Hepatic stellate cell (primary cell): Measurements from ENCODE around the gene MED9.

Experiments
- DNase-seq: peaks from one replicate; pipeline ENCODE4 v3.0.0; 2011; ENCODE audit warnings: low spot score

MED9 gene

GRCh38 chr17:17516941-17517720 is 40.3 kb downstream of the MED9 start:
- no peak for DNase-seq

- DNase-seq, result no peak
Measured at GRCh38 chr17:17518014-17518413, 41.2 kb downstream of the MED9 start.

DNA sequence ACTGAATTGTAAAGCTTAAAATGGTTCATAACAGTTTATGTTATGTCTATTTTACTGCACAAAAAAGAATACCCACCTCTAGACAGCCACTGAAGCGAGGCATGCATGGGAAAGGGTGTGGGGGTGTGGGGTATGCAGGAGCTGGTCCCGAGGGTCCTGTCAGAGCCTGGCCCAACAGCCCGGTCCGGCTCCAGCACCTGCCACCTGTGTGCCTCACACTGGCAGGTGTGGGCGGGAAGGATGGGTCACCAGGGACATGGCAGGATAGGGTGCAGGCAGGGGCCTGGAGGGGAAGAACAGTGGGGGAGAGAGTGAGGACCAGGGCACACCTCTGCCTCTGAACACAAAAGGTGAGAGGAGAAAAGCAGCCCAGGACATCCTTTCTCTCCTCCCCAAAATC is 42.2 kb downstream of the MED9 start:
- DNase-seq, result no peak

GRCh38 chr17:17519886-17520285 is 43.1 kb downstream of the MED9 start:
- DNase-seq, result no peak

- no peak for DNase-seq
Measured at GRCh38 chr17:17520599-17521232, 43.9 kb downstream of the MED9 start.

GRCh38 chr17:17523001-17523730 is 46.4 kb downstream of the MED9 start:
- no peak for DNase-seq

GRCh38 chr17:17523731-17524490 is 47.1 kb downstream of the MED9 start:
- no peak for DNase-seq

GRCh38 chr17:17525311-17525710 is 48.5 kb downstream of the MED9 start:
- no peak for DNase-seq

GRCh38 chr17:17525956-17526355 is 49.2 kb downstream of the MED9 start:
- DNase-seq, result no peak

- no peak for DNase-seq
Measured at GRCh38 chr17:17526369-17526768, 49.6 kb downstream of the MED9 start.

- DNase-seq, result no peak
Measured at GRCh38 chr17:17527534-17527933, 50.7 kb downstream of the MED9 start.

- DNase-seq, result no peak
Measured at GRCh38 chr17:17527956-17528500, 51.2 kb downstream of the MED9 start.

DNA sequence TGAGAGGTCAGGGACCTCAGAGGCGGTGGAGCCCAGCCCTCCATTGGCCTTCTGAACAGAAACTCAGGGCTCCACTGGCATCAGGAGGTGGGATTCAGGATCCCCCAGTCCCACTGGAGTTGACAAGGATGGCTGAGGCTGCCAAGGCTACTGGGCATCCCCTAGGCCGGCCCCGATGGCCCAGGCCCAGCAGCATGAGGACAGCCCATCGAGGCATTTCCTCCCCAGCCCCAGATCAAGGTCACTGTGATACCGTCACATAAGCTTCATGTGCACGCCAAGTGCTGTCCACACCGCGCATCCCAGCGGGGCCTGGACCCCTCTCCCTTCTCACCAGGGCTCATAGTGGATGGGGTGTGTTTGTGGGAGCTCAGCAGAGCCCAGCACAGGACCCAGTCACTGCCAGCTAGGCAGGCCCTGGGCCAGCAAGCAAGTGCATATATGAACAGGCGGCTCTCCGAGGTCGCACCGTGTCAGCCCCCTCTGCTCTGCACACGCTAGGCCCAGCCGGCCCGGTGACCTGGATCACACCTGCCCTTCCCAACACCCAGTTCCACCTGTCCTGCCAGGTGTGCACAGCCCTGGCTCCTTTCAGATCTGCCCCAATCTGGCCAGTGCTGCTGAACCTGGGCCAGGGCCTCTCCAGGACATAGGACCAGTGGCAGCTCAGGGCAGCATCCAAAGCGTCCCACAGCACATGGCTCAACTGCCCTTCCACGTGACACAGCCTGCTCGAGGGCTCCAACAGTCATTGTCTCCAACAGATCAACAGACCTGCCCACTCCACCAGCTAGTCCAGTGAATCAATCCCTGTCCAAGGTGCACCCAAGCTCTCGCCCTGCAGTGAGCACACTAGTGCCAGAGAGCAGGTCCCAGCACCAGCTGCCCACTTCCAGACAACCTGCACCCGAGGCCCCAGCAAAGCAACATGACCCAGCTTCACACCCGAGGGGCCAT is 52.2 kb downstream of the MED9 start:
- DNase-seq, result no peak

DNA sequence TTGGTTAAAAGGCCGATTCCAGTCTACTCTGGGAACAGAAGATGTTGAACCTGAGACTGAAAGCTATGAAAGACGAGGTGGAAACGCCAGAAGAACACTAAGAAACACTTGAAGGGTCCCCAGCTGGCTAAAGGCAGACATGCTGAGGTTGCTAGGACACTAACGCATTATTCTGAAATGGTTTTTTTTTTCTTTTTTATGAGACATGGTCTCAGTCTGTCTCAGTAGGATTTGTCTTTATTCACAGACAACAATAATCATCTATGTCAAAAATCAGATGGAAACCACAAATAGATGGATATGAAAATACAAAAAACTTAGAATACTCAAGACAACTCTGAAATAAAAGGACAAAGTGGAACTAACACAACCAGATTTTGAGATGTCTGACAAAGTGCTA is 54.4 kb downstream of the MED9 start:
- DNase-seq, result no peak

GRCh38 chr17:17532991-17533390 is 56.2 kb downstream of the MED9 start:
- DNase-seq, result no peak

GRCh38 chr17:17533901-17534441 is 57.2 kb downstream of the MED9 start:
- no peak for DNase-seq

GRCh38 chr17:17535957-17536356 is 59.2 kb downstream of the MED9 start:
- DNase-seq, result no peak

- DNase-seq, result no peak
Measured at GRCh38 chr17:17536702-17537101, 59.9 kb downstream of the MED9 start.

DNA sequence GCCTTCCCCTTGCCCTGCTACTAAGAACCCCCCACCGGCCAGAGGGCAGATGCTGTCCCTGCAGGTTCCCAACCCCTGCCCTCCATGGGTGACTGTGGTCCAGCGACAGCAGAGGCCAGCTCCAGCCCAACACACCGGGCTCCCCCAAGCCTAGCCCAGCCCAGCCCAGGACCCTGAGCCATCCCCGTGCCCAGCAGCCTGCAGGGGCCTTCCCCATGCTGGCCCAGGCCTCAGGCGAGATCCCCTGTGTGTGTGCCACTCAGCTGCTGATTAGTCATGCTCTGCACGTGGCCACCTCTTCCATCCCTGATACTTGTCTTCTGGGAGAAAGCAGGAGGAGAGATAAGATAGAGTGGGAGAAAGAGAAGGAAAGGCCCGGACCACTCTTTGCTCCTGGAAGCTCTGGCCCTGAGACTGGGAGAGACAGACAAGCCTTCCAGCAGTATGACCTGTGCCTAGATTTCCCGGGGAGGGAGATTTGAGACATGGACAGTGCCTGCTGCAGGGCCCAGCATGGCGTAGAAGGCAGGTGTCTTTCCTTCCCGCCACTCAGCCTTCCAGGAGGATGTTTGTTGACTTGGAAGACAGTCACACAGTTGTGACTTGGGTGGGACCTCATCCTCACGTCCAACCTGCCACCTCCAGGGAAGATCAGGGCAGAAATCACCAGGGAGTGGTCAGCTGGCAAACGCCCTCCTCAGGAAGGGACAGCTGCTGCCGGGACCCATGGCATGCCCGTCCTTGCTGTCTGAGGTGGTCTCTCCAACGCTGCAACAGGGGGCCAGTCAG is 60.7 kb downstream of the MED9 start:
- DNase-seq, result no peak
